Right cardiac atrium (tissue), 5 donors: ENCODE data around the gene CCR2. TPM values are rescaled to one million over a fixed set of nuclear protein-coding genes. Genes with fewer than 3 reads are reported as not detected.

ENCODE experiments used
- ATAC-seq, 2 donors: fragments of 200-7000 bp; cut with Tn5 transposase; one replicate each; pipeline versions ENCODE4 v1.8.0 to v1.9.1; 2020; ENCODE audit warnings: moderate library complexity in 2 of 2, mild to moderate bottlenecking in 1 of 2
- DNase-seq, 3 donors: peaks; one replicate each; pipeline ENCODE4 v3.0.0-alpha.2; 2020
- H3K27ac ChIP-seq: one replicate; pipeline ENCODE4 v1.5.1; 2013; ENCODE audit warnings: mild to moderate bottlenecking, low read length, control low read depth, moderate library complexity
- H3K27me3 ChIP-seq: one replicate; pipeline ENCODE4 v1.6.1; 2013; ENCODE audit not compliant: control insufficient read depth, insufficient read depth
- H3K4me1 ChIP-seq: one replicate; pipeline ENCODE4 v1.6.1; 2013; ENCODE audit warnings: low read length; ENCODE audit not compliant: control insufficient read depth, insufficient read depth
- H3K4me3 ChIP-seq: one replicate; pipeline ENCODE4 v1.5.1; 2013; ENCODE audit warnings: low read length, control low read depth
- H3K9me3 ChIP-seq: one replicate; pipeline ENCODE4 v1.6.1; 2013; ENCODE audit warnings: low read length; ENCODE audit not compliant: control insufficient read depth
- WGBS: extraction: QIAGEN DNeasy Blood & Tissue Kit; methylation state at CpG from one replicate; pipeline ENCODE4 v1.1.7; 2013; 5-methylcytosine and 5-hydroxymethylcytosine counted together
- intact Hi-C, 4 donors: fragments of 100-400 bp; cut with DNase I; formaldehyde crosslinking; loops; one replicate each; pipeline versions ENCODE4 v1.11.0 to v1.14.0; 2022 to 2023
- polyA plus RNA-seq: library from polyadenylated mRNA; stranded (reverse); fragments of 200-250 nt; gene quantifications from one replicate; pipeline ENCODE4 v1.2.3, GENCODE V29; 2013
- total RNA-seq, 4 donors: library from RNA; stranded (reverse); fragmentation: NEBNext Ultra II Directional; extraction: Animal tissue kit (Norgen Biotek cat#: 25700); gene quantifications; one replicate each; pipeline ENCODE4 v1.2.1, GENCODE V29; 2021
- donor health status: healthy with polysubstance abuse.
- donor health status: DM: no; HTN: yes; CAD: no.
- donor health status: DM: no; HTN: no; CAD: no.
- donor health status: DM: no; HTN: yes; CAD: no; lungs with severe emphysema.
- donor health status: DM: yes; HTN: yes; CAD: no.

Gene CCR2
- total and polyA plus RNA-seq, 5 donors: 0.42 to 2.5 (median 1.2) TPM

GRCh38 chr3:46406443-46406787, 52.5 kb downstream of the CCR2 start:
- H3K4me3 ChIP-seq: no peak overlapping the region
- intact Hi-C loops: no loop called here
- peak overlapping the region; percentile 61 for H3K27ac ChIP-seq
- no peaks in the 10 kb centered on the region for H3K9me3 ChIP-seq
- ATAC-seq (peak in 1 of 2 donors; percentile 34), DNase-seq (peak in 1 of 3 donors; percentile 30)
- H3K27me3 ChIP-seq: no peaks in the 10 kb centered on the region
- WGBS: 53% methylated on average over 4 of the region's 4 CpGs
- H3K4me1 ChIP-seq: peaks cover 11% of the 10 kb centered on the region

GRCh38 chr3:46406788-46407611, 53.1 kb downstream of the CCR2 start, which contains the start of the genes CCR5AS and CCRL2:
TSS of gene CCR5AS (minus strand) at chr3:46407066.
TSS of gene CCRL2 (plus strand) at chr3:46407259. CDS start at chr3:46408080, 821 bp downstream.
- Histone ChIP-seq H3K27me3 (no peaks in the 10 kb centered on the region), H3K9me3 (no peaks in the 10 kb centered on the region), H3K4me3 (peak within 1 kb of the TSS; percentile 42), H3K4me1 (peaks cover 11% of the 10 kb centered on the region), H3K27ac (peak within 1 kb of the TSS; percentile 81)
- intact Hi-C loops: no loop called here
- DNase-seq: peak; percentile 72 to 79 (median 75)
- ATAC-seq: peak; percentile 86 to 94
- WGBS: 36% methylated on average over 20 of the region's 20 CpGs

- H3K9me3 ChIP-seq: no peaks in the 10 kb centered on the region
- peak overlapping the region; percentile 42 for H3K4me3 ChIP-seq
- no peaks in the 10 kb centered on the region for H3K27me3 ChIP-seq
- intact Hi-C loops: no loop called here
- peak overlapping the region; percentile 55 for H3K27ac ChIP-seq
- 41% methylated on average over 7 of the region's 7 CpGs for WGBS
- H3K4me1 ChIP-seq: peaks cover 15% of the 10 kb centered on the region
- DNase-seq (peak in 1 of 3 donors; percentile 63), ATAC-seq (peak; percentile 41 to 69)
Observed at GRCh38 chr3:46407970-46408369, 54.1 kb downstream of the CCR2 start.

- DNase-seq: no peak
- Histone ChIP-seq H3K4me1 (peaks cover 15% of the 10 kb centered on the region), H3K9me3 (no peaks in the 10 kb centered on the region), H3K4me3 (no peak overlapping the region), H3K27me3 (no peaks in the 10 kb centered on the region), H3K27ac (no peak overlapping the region)
- 87% methylated on average over 7 of the region's 7 CpGs for WGBS
- ATAC-seq: no peak
- intact Hi-C loops: no loop called here
Observed at GRCh38 chr3:46408853-46409252, 54.9 kb downstream of the CCR2 start.

- H3K9me3 ChIP-seq: no peaks in the 10 kb centered on the region
- intact Hi-C loops: no loop called here
- no peaks in the 10 kb centered on the region for H3K27me3 ChIP-seq
- ATAC-seq (no peak), DNase-seq (no peak)
- peaks cover 17% of the 10 kb centered on the region for H3K4me1 ChIP-seq
- H3K4me3 ChIP-seq: no peak overlapping the region
- 82% methylated on average over 9 of the region's 9 CpGs for WGBS
- no peak overlapping the region for H3K27ac ChIP-seq
Observed at GRCh38 chr3:46409739-46410489, 56.0 kb downstream of the CCR2 start.

Other genes starting within 250 kb of the CCR2 start
- 10 to 100 TPM in 1 of 4 donors, 1 to 10 TPM in 3; 4.2 to 10.7 (median 6.1) TPM for gene CCR1, start 145.8 kb upstream of the CCR2 start, total RNA-seq
- gene CCR1, start 145.8 kb upstream of the CCR2 start, polyA plus RNA-seq: 1.3 TPM
- gene CCR3, start 111.7 kb upstream of the CCR2 start, total RNA-seq: not detected
- gene CCR3, start 111.7 kb upstream of the CCR2 start, polyA plus RNA-seq: not detected
- gene CCR5, start 16.8 kb downstream of the CCR2 start, total RNA-seq: 1 to 10 TPM in 2 of 4 donors, under 1 TPM in 2; 0.68 to 1.7 (median 0.99) TPM
- gene CCR5, start 16.8 kb downstream of the CCR2 start, polyA plus RNA-seq: 0.27 TPM
- 1 to 10 TPM; 1.4 to 3.1 (median 2.4) TPM for gene CCRL2, start 53.1 kb downstream of the CCR2 start, total RNA-seq
- 1.7 TPM for gene CCRL2, start 53.1 kb downstream of the CCR2 start, polyA plus RNA-seq
- 1 to 10 TPM in 3 of 4 donors, under 1 TPM in 1; 0.71 to 5.5 (median 2.2) TPM for gene LTF, start 110.8 kb downstream of the CCR2 start, total RNA-seq
- 1.00 TPM for gene LTF, start 110.8 kb downstream of the CCR2 start, polyA plus RNA-seq
- not detected for gene RTP3, start 143.9 kb downstream of the CCR2 start, total RNA-seq
- gene RTP3, start 143.9 kb downstream of the CCR2 start, polyA plus RNA-seq: not detected
- 10 to 100 TPM in 3 of 4 donors, 1 to 10 TPM in 1; 8.9 to 26.0 (median 15.0) TPM for gene LRRC2, start 212.2 kb downstream of the CCR2 start, total RNA-seq
- gene LRRC2, start 212.2 kb downstream of the CCR2 start, polyA plus RNA-seq: 9.9 TPM